Right cardiac atrium (tissue), 5 donors: Measurements from ENCODE around the gene LRRC27. TPM values are rescaled to one million over a fixed set of nuclear protein-coding genes. Genes with fewer than 3 reads are reported as not detected.

Source experiments
- ATAC-seq, 2 donors: fragments of 200-7000 bp; cut with Tn5 transposase; one replicate each; pipeline versions ENCODE4 v1.8.0 to v1.9.1; 2020; ENCODE audit warnings: moderate library complexity in 2 of 2, mild to moderate bottlenecking in 1 of 2
- DNase-seq, 3 donors: peaks; one replicate each; pipeline ENCODE4 v3.0.0-alpha.2; 2020
- H3K27ac ChIP-seq: one replicate; pipeline ENCODE4 v1.5.1; 2013; ENCODE audit warnings: mild to moderate bottlenecking, low read length, control low read depth, moderate library complexity
- H3K27me3 ChIP-seq: one replicate; pipeline ENCODE4 v1.6.1; 2013; ENCODE audit not compliant: control insufficient read depth, insufficient read depth
- H3K4me1 ChIP-seq: one replicate; pipeline ENCODE4 v1.6.1; 2013; ENCODE audit warnings: low read length; ENCODE audit not compliant: control insufficient read depth, insufficient read depth
- H3K4me3 ChIP-seq: one replicate; pipeline ENCODE4 v1.5.1; 2013; ENCODE audit warnings: low read length, control low read depth
- H3K9me3 ChIP-seq: one replicate; pipeline ENCODE4 v1.6.1; 2013; ENCODE audit warnings: low read length; ENCODE audit not compliant: control insufficient read depth
- WGBS: extraction: QIAGEN DNeasy Blood & Tissue Kit; methylation state at CpG from one replicate; pipeline ENCODE4 v1.1.7; 2013; 5-methylcytosine and 5-hydroxymethylcytosine counted together
- intact Hi-C, 4 donors: fragments of 100-400 bp; cut with DNase I; formaldehyde crosslinking; loops; one replicate each; pipeline versions ENCODE4 v1.11.0 to v1.14.0; 2022 to 2023
- polyA plus RNA-seq: library from polyadenylated mRNA; stranded (reverse); fragments of 200-250 nt; gene quantifications from one replicate; pipeline ENCODE4 v1.2.3, GENCODE V29; 2013
- total RNA-seq, 4 donors: library from RNA; stranded (reverse); fragmentation: NEBNext Ultra II Directional; extraction: Animal tissue kit (Norgen Biotek cat#: 25700); gene quantifications; one replicate each; pipeline ENCODE4 v1.2.1, GENCODE V29; 2021
- donor health status: healthy with polysubstance abuse.
- donor health status: DM: no; HTN: yes; CAD: no.
- donor health status: DM: no; HTN: no; CAD: no.
- donor health status: DM: no; HTN: yes; CAD: no; lungs with severe emphysema.
- donor health status: DM: yes; HTN: yes; CAD: no.

Gene LRRC27
- total and polyA plus RNA-seq, 5 donors = 3.7 to 9.3 (median 5.7) TPM

DNA sequence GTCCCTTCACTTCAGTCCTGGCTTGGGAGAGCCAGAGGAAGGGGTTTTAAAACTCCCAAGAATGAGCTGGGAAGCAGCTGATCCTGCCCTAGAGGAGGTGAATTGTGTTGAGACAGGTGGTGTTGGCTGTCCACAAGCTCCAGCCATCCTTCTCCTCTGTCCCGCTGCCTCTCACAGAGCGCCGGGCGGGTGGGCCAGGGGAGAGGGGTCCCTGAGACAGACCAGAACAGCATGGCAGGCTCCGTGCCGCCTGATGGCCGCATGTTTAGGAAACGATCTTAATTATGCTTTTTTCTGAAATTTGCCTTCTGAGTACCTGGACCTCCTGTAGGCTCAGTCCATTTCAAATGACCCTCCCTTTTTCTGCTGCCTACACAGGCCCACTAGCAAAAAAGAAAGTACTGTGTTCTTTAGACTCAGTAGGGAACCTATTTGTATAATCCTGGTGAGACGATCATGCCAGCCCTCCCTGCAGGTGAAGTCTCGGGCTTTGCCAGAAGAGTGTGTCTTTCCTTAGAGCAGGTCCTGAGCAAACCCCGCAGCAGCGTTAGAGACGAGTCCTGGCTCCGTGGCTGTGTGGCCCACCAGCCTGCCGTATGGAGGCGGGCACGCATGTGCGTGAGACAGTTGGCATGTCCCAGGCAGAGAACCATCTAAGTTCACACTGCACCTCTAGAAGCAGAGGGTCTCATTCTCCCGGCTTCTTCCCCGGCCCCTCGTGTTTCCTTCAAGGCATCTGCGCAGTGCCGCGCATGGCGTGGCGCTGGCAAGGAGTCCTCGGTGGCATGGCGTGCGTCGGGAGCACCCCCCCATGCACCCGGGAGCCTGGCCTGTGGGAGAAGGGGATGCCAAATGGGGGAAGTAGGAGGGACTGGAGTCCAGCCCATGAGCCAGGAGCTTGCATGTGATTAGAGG is 38.7 kb downstream of the LRRC27 start:
- no peaks in the 10 kb centered on the region for H3K4me1 ChIP-seq
- DNase-seq = peak in 1 of 3 donors; percentile 40
- no peak for ATAC-seq
- no peaks in the 10 kb centered on the region for H3K9me3 ChIP-seq
- H3K4me3 ChIP-seq = no peak overlapping the region
- WGBS = 96% methylated on average over 31 of the region's 31 CpGs
- H3K27ac ChIP-seq = no peak overlapping the region
- H3K27me3 ChIP-seq = no peaks in the 10 kb centered on the region
- intact Hi-C loops = no loop called here

DNA sequence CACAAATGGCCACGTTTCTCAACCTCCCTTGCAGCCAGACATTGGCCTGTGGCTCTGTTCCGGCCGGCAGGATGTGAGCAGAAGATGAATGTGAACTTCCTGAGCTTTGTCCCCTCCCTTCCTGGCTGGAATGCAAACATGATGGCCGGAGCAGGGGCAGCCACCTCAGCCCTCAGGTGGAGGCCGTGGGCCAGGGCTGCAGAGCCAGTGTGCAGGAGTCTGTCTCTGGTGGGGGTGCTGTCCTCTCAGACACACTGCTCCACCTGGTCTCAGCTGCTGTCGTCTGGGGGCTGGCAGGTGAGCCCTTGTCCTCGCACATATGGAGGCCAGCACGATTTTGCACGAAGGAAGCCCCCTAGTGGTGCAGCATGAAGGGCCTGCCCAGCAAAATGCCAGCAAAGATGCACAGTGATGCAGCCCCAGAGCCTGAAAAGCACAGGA is 39.7 kb downstream of the LRRC27 start:
- Histone ChIP-seq H3K4me1 (no peaks in the 10 kb centered on the region), H3K4me3 (no peak overlapping the region), H3K9me3 (no peaks in the 10 kb centered on the region), H3K27me3 (no peaks in the 10 kb centered on the region), H3K27ac (no peak overlapping the region)
- intact Hi-C loops = no loop called here
- DNase-seq (peak in 1 of 3 donors; percentile 29), ATAC-seq (no peak)
- 77% methylated on average over 9 of the region's 9 CpGs for whole genome bisulfite sequencing

DNA sequence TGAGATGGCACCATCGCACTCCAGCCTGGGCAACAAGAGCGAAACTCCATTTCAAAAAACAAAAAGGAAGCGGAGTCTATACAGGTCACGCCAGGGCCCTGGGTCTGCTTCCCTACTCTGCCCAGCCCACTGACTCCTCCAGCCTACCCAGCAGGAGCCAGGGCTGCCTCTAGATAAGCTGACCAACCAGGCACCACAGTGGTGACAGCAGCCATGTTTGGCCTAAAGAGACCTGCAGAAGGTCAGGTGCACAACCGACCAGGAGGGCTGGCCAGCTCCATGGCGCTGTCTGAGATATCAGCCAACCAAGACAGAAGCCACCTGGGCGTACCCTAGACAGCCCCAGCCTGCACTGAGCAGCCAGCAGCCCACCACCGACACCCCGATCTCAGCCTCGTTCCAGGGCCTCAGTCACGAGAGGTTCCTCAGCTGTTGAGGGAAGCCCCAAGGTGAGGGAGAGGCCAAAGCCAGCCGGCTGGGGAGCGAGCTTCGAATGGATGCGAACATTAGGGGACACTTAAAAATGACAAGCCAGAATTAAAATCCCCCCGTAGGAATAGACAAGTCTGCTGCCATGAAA is 40.6 kb downstream of the LRRC27 start:
- WGBS = 87% methylated on average over 16 of the region's 16 CpGs
- Histone ChIP-seq H3K9me3 (no peaks in the 10 kb centered on the region), H3K27ac (no peak overlapping the region), H3K4me1 (no peaks in the 10 kb centered on the region), H3K4me3 (no peak overlapping the region), H3K27me3 (no peaks in the 10 kb centered on the region)
- DNase-seq (peak in 1 of 3 donors; percentile 15), ATAC-seq (no peak)
- intact Hi-C loops = no loop called here

DNA sequence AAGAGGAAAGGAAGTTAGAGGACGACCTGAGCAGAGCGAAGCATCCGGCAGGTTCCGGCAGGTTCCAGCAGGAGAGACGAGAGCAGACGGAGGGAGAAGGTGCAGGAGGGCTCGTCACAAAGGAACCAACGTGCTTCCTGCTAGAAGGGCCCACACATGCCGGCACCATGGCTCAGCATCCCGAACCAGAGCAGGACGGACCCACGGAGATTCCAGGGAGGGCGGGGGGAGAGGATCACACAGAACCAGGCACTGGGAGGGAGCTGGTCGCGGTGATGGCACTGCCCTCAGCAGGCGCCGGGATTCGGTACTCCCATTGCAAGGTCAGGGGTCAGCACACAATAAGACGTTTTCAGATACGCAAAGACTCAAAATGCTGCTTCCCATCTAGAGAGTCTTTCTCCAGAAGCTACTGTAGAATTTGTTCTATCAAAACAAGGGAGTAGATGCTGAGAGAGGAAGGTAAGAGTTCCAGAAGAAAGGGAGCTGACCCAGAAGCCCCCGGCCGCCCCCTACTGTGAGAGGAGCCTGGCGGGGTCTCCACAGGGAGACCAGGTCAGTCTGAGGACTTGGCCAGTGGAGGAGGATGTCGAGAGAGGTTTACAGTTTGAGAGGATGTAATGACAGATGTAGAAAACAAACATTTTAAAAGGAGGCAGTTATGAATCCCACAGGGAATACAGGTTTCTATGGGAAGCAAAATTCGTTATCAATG is 41.4 kb downstream of the LRRC27 start:
- DNase-seq = no peak
- ATAC-seq = no peak
- no peak overlapping the region for H3K27ac ChIP-seq
- H3K4me1 ChIP-seq = no peaks in the 10 kb centered on the region
- H3K4me3 ChIP-seq = no peak overlapping the region
- no peaks in the 10 kb centered on the region for H3K9me3 ChIP-seq
- no peaks in the 10 kb centered on the region for H3K27me3 ChIP-seq
- intact Hi-C loops = no loop called here
- WGBS = 79% methylated on average over 25 of the region's 25 CpGs

DNA sequence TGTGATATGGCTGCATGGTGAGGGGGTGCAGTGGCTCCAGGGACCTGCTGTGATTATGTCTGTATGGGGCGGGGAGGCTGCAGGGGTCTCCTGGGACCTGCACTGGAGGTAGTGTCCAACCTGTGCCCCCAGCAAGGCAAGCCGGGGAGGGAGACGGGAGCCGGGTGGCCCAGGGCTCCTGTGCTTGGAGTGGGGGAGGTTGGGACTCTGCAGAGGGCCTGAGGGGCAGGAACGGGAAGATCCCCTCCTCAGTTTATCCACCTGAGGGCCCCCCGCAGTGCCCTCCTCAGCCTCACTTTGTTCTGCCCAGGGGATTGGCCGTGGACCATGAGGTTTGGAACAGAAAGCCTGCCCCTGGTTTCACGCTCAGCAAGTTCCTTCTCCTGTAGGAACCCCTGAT is 42.2 kb downstream of the LRRC27 start:
- no peaks in the 10 kb centered on the region for H3K9me3 ChIP-seq
- H3K4me3 ChIP-seq = no peak overlapping the region
- ATAC-seq (no peak), DNase-seq (peak in 1 of 3 donors; percentile 17)
- intact Hi-C loops = no loop called here
- H3K27me3 ChIP-seq = no peaks in the 10 kb centered on the region
- no peaks in the 10 kb centered on the region for H3K4me1 ChIP-seq
- no peak overlapping the region for H3K27ac ChIP-seq
- 84% methylated on average over 8 of the region's 8 CpGs for WGBS

DNA sequence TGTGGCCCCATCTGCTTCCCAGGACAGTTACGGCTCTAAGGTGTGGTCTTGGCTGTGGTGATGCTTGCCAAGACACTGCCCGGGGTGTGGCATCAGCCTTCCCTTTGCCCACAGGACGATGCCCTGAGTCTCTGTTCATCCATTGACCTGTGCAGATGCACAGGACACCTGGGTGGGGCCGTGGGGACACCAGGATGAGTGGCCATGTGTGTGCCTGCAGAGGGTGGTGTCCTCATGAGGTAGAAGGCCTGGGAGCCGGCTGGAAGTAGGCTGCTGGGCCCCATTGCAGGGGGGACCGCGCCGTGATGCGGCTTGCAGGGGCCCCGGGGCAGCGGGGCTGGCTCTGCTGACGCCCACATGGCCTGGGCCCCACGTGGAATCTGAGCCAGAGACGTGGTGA is 42.6 kb downstream of the LRRC27 start:
- Histone ChIP-seq H3K4me1 (no peaks in the 10 kb centered on the region), H3K9me3 (no peaks in the 10 kb centered on the region), H3K27me3 (no peaks in the 10 kb centered on the region), H3K4me3 (no peak overlapping the region), H3K27ac (no peak overlapping the region)
- intact Hi-C loops = no loop called here
- peak in 1 of 3 donors; percentile 22 for DNase-seq
- no peak for ATAC-seq
- 91% methylated on average over 14 of the region's 14 CpGs for WGBS

DNA sequence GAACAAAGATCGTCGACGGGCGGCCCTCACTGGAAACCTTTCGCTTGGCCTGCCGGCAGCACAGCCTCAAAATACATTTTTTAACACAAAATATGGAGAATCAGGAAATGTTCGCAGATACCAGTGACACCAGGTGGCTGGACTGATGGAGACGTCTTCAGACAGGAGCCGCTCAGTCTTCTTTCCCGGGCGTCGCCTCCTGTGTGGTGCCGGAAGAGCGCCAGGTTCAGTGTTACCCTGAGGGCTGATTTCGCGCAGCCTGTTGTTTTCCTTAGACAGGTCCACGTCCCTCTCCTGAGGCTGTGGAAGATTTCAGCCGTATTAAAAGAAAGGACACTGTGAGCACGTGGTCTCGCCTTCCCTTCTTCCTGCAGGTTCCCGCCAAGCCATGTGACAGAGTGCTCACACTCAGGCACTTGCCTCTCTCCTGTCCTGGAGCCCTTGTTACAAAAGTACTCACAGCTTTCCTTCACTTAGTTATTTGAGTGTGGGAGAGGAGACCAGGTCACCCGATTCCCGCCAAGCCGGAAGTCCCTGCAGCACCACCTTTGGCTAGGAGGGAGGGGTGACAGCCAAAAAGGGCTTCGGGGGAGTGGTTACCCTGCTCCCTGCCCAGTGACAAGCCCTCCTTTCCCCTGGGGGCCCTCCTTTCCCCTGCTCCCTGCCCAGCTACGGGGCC is 43.3 kb downstream of the LRRC27 start:
- H3K27ac ChIP-seq = no peak overlapping the region
- H3K4me1 ChIP-seq = no peaks in the 10 kb centered on the region
- DNase-seq (peak in 1 of 3 donors; percentile 39), ATAC-seq (peak in 1 of 2 donors; percentile 9)
- no peaks in the 10 kb centered on the region for H3K27me3 ChIP-seq
- no peak overlapping the region for H3K4me3 ChIP-seq
- no peaks in the 10 kb centered on the region for H3K9me3 ChIP-seq
- 83% methylated on average over 26 of the region's 26 CpGs for WGBS
- intact Hi-C loops = no loop called here

DNA sequence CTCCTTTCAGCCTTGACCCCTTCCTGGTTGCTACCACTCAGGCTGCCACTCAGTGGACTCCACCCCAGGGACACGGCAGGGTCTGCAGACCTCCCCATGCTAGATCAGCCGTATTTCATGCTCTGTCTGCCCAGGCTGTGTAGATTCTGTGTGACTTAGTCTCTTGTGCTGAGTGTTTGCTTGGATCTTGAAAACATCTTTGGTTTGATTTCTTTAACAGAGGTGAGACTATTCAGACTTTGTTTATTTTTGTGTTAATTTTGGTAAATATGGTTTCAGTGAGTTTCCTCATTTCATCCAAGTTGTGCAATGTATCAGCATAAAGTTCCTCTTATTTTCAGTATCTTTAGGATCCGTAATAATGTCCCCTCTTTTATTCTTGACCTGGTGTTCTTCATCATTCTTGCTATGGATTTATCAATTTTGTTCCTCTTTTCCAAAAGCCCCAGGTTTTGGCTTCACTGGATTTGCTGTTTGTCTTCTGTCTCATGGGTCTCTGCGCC is 43.9 kb downstream of the LRRC27 start:
- no peak for DNase-seq
- intact Hi-C loops = no loop called here
- Histone ChIP-seq H3K27ac (no peak overlapping the region), H3K27me3 (no peaks in the 10 kb centered on the region), H3K9me3 (no peaks in the 10 kb centered on the region), H3K4me1 (no peaks in the 10 kb centered on the region), H3K4me3 (no peak overlapping the region)
- no peak for ATAC-seq
- 75% methylated on average over 4 of the region's 4 CpGs for WGBS

DNA sequence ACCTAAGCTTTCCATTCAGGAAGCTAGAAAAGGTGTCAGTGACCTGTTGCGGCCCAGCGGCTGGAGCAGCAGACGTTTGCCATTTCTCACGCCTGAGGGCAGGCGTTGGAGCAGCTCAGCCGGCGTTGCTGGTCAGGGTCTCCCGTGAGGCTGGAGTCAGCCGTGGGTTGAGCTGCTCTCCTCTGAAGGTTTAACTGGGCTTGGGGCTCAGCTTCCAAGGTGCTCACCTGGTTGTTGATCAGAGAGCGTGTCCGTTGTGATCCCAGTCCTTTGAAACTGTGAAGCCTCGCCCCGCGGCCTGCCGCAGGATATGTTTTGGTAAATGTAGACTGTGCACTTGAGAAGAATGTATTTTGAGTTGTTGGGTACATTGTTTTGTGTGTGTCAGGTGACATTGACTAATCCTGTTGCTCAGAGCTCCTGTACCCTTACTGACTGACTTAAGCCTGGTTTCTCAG is 44.4 kb downstream of the LRRC27 start:
- DNase-seq (peak in 1 of 3 donors; percentile 24), ATAC-seq (no peak)
- H3K27ac ChIP-seq = no peak overlapping the region
- WGBS = 72% methylated on average over 15 of the region's 15 CpGs
- no peaks in the 10 kb centered on the region for H3K9me3 ChIP-seq
- H3K4me3 ChIP-seq = no peak overlapping the region
- no peaks in the 10 kb centered on the region for H3K27me3 ChIP-seq
- H3K4me1 ChIP-seq = no peaks in the 10 kb centered on the region
- intact Hi-C loops = no loop called here

DNA sequence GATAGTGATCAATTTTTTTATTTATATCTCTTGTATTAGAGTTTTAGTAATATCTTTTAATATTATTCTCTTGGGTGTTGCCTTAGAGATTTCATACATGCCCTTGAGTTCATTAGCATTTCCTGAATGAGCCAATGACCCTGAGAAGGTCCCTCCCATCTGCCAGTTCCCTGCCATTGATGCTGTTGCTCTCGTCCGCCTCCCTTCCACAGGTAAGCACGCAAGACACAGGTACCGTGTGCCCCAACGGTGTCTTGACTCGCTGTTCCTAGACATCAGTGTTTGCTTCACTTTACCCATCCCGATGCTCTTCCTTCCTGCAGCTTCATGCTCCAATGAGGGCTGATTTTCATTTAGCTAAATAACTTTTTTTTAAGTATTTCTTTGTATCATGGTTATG is 45.3 kb downstream of the LRRC27 start:
- no peak for ATAC-seq
- intact Hi-C loops = no loop called here
- DNase-seq = peak in 1 of 3 donors; percentile 17
- Histone ChIP-seq H3K9me3 (no peaks in the 10 kb centered on the region), H3K4me3 (no peak overlapping the region), H3K27ac (no peak overlapping the region), H3K4me1 (no peaks in the 10 kb centered on the region), H3K27me3 (no peaks in the 10 kb centered on the region)
- WGBS = 93% methylated on average over 7 of the region's 7 CpGs
